GM12878 (cell line): Measurements from ENCODE around the gene KRTAP4-5. TPM values are rescaled to one million over a fixed set of nuclear protein-coding genes. Genes with fewer than 3 reads are reported as not detected.

Experiments
- ATAC-seq: fragments of 200-7000 bp; cut with Tn5 transposase; 3 replicates; pipeline ENCODE4 v1.9.1; 2020; ENCODE audit warnings: mild to moderate bottlenecking, moderate library complexity
- BruUV-seq: library from RNA; stranded (reverse); fragments of 400-500 nt; replicated peaks from 2 replicates; lab custom pipeline; 2021; lab: Mats Ljungman, UMichigan
- CTCF ChIA-PET: fragments of 300-600 bp; sonication (Branson Sonifier 250); formaldehyde crosslinking; extraction: SDS; loops from one replicate; lab custom pipeline; 2021; ENCODE audit warnings: inconsistent platforms; lab: Yijun Ruan, JAX
- POLR2A ChIA-PET: fragments of 350-600 bp; formaldehyde crosslinking; extraction: SDS; loops from one replicate; lab custom pipeline; 2021; ENCODE audit warnings: inconsistent platforms; lab: Charles Lee
- RAD21 ChIA-PET: fragments of 300-600 bp; sonication (Branson Sonifier 250); formaldehyde crosslinking; loops from one replicate; lab custom pipeline; 2023; ENCODE audit warnings: antibody characterized with exemption; ENCODE audit not compliant: unreplicated experiment; lab: Charles Lee
- SMC1A ChIA-PET: fragments of 300-600 bp; sonication (Branson Sonifier 250); formaldehyde crosslinking; loops from one replicate; lab custom pipeline; 2023; ENCODE audit not compliant: unreplicated experiment, uncharacterized antibody; lab: Charles Lee
- DNase-seq: peaks from one replicate; pipeline ENCODE4 v3.0.0-alpha.2; 2011; ENCODE audit warnings: low read depth, low spot score
- FAIRE-seq: peaks from 3 replicates; lab custom pipeline; 2011; peaks lifted over from hg19 to GRCh38; lab: Jason Lieb, UNC
- H2AFZ ChIP-seq: 2 replicates; pipeline ENCODE4 v1.6.0; 2011; ENCODE audit warnings: low read depth, low read length, control low read depth; ENCODE audit not compliant: control insufficient read depth
- H3K27ac ChIP-seq: 2 replicates; pipeline ENCODE4 v1.5.1; 2011; ENCODE audit warnings: control low read depth; ENCODE audit not compliant: control insufficient read depth, insufficient read depth
- H3K27me3 ChIP-seq, 2 experiments: replicated peaks in 1 of 2; 2 replicates each; pipeline versions ENCODE4 v1.6.0 to v1.6.1; 2011; ENCODE audit warnings: low read length in 1 of 2; ENCODE audit not compliant: control insufficient read depth in 2 of 2, insufficient read depth in 2 of 2
- H3K36me3 ChIP-seq, 2 experiments: 2 replicates each; pipeline ENCODE4 v1.5.1; 2011; ENCODE audit warnings: low read length in 1 of 2; ENCODE audit not compliant: control insufficient read depth in 2 of 2, insufficient read depth in 2 of 2
- H3K4me1 ChIP-seq: 2 replicates; pipeline ENCODE4 v1.6.1; 2011; ENCODE audit warnings: mild to moderate bottlenecking, low read length, moderate library complexity, mixed read lengths; ENCODE audit not compliant: control insufficient read depth, insufficient read depth
- H3K4me2 ChIP-seq: 2 replicates; pipeline ENCODE4 v1.6.0; 2011; ENCODE audit warnings: control low read depth; ENCODE audit not compliant: control insufficient read depth, insufficient read depth
- H3K4me3 ChIP-seq: fragments of 200-600 bp; sonication (generic); 2 replicates; pipeline ENCODE4 v1.5.1; 2016
- H3K79me2 ChIP-seq: 2 replicates; pipeline ENCODE4 v1.6.0; 2011; ENCODE audit warnings: low read length; ENCODE audit not compliant: control insufficient read depth, insufficient read depth
- H3K9ac ChIP-seq: 2 replicates; pipeline ENCODE4 v1.8.0; 2011; ENCODE audit warnings: low read length, control low read depth, mixed read lengths; ENCODE audit not compliant: control insufficient read depth, insufficient read depth
- H3K9me3 ChIP-seq: replicated peaks from 3 replicates; pipeline ENCODE4 v1.5.1; 2011; ENCODE audit warnings: mild to moderate bottlenecking, low read length; ENCODE audit not compliant: control insufficient read depth, insufficient read depth
- H4K20me1 ChIP-seq: 2 replicates; pipeline ENCODE4 v1.6.0; 2011; ENCODE audit not compliant: control insufficient read depth, insufficient read depth
- CBFB ChIP-seq: IDR thresholded peaks from 2 replicates; pipeline ENCODE4 v1.6.1; 2016; ENCODE audit warnings: antibody characterized with exemption, low read depth
- CEBPZ ChIP-seq: fragments of 150-350 bp; IDR thresholded peaks from 2 replicates; pipeline ENCODE4 v1.6.1; 2016; ENCODE audit warnings: low read depth, low read length
- CHD2 ChIP-seq: IDR thresholded peaks from 2 replicates; pipeline ENCODE4 v1.6.1; 2011; ENCODE audit warnings: low read depth, low read length, improper control_type of control experiment, borderline replicate concordance
- JUND ChIP-seq: IDR thresholded peaks from 2 replicates; pipeline ENCODE4 v1.6.1; 2012; ENCODE audit warnings: low read depth, mild to moderate bottlenecking, low read length, improper control_type of control experiment, moderate library complexity
- MLLT1 ChIP-seq: fragments of 450-650 bp; IDR thresholded peaks from 2 replicates; pipeline ENCODE4 v1.6.1; 2016; ENCODE audit warnings: mild to moderate bottlenecking
- NFXL1 ChIP-seq: fragments of 450-650 bp; IDR thresholded peaks from 2 replicates; pipeline ENCODE4 v1.6.1; 2017; ENCODE audit warnings: antibody characterized with exemption, mild to moderate bottlenecking, borderline replicate concordance
- NR2C2 ChIP-seq: IDR thresholded peaks from 2 replicates; pipeline ENCODE4 v1.6.1; 2011; ENCODE audit warnings: borderline replicate concordance, low read depth; ENCODE audit not compliant: control insufficient read depth, insufficient read length
- PBX3 ChIP-seq: IDR thresholded peaks from 2 replicates; pipeline ENCODE4 v1.6.1; 2011; ENCODE audit warnings: mild to moderate bottlenecking, low read depth, low read length, moderate library complexity; ENCODE audit not compliant: insufficient replicate concordance
- POLR2AphosphoS2 ChIP-seq: IDR thresholded peaks from 2 replicates; pipeline ENCODE4 v1.6.1; 2011; ENCODE audit warnings: low read depth, mild to moderate bottlenecking, low read length, improper control_type of control experiment, moderate library complexity
- RBBP5 ChIP-seq: fragments of 200-600 bp; sonication (generic); conservative IDR thresholded peaks from 2 replicates; pipeline ENCODE4 v1.6.1; 2016
- SMAD5 ChIP-seq: IDR thresholded peaks from 2 replicates; pipeline ENCODE4 v1.6.1; 2016; ENCODE audit warnings: antibody characterized with exemption, low read depth
- SRF ChIP-seq, 2 experiments: IDR thresholded peaks; 2 replicates each; pipeline ENCODE4 v1.6.1; 2011; ENCODE audit warnings: low read depth in 2 of 2, low read length in 2 of 2, mild to moderate bottlenecking in 1 of 2, moderate library complexity in 1 of 2
- ZBED1 ChIP-seq: IDR thresholded peaks from 2 replicates; pipeline ENCODE4 v1.6.1; 2016; ENCODE audit warnings: borderline replicate concordance
- ZNF687 ChIP-seq: fragments of 450-650 bp; IDR thresholded peaks from 2 replicates; pipeline ENCODE4 v1.6.1; 2017; ENCODE audit warnings: mild to moderate bottlenecking, moderate library complexity
- WGBS: methylation state at CpG from one replicate; pipeline ENCODE4 v1.1.6; 2016; ENCODE audit warnings: low lambda C conversion rate; ENCODE audit not compliant: insufficient replicate concordance, insufficient coverage; ENCODE audit errors: missing lambda C conversion rate; 5-methylcytosine and 5-hydroxymethylcytosine counted together
- in situ Hi-C: fragments of 300-500 bp; cut with MboI; formaldehyde crosslinking; loops from 9 replicates; pipeline ENCODE4 v1.14.3; 2018; ENCODE audit warnings: mixed read lengths
- intact Hi-C: fragments of 100-400 bp; cut with micrococcal nuclease; formaldehyde crosslinking; loops from one replicate; pipeline ENCODE4 v1.14.2; 2022; ENCODE audit not compliant: unreplicated experiment
- polyA plus RNA-seq, 11 experiments: library from polyadenylated mRNA; depleted of rRNA in 4 of 11; unstranded in 6 of 11; stranded (reverse) in 5 of 11; fragments of >200 nt; fragmentation: Nextera tagmentation in 4 of 11; fragmentation: Illumina TruSeq in 1 of 11; extraction: Ambion mirVana in 4 of 11; extraction: Trizol in 1 of 11; gene quantifications; 1 replicate in 1 of 11; 2 replicates in 10 of 11; pipeline versions ENCODE4 v1.2.1 to v1.2.3, GENCODE V29; 2011 to 2016; ENCODE audit warnings: inconsistent platforms in 2 of 11, missing spikeins in 2 of 11, low read depth in 1 of 11
- total RNA-seq, 4 experiments: library from RNA; depleted of rRNA in 3 of 4; stranded (reverse); fragments of >200 nt in 3 of 4; fragmentation: Illumina TruSeq in 1 of 4; extraction: Trizol in 1 of 4; gene quantifications; 2 replicates each; pipeline versions ENCODE4 v1.2.1 to v1.2.3, GENCODE V29; 2013 to 2021

Gene KRTAP4-5
- total and polyA plus RNA-seq, 10 of the 15 experiments (the other 5 are each of a cell fraction or from before 2014, with no cell fraction given) = not detected

- H3K36me3 ChIP-seq = no peaks in the 10 kb centered on the region
These were observed 47.9 kb downstream of the KRTAP4-5 start, which contains the start of gene KRTAP4-16 for GRCh38 chr17:41101586-41102259. KRTAP4-16 (minus strand) TSS chr17:41102209; CDS start chr17:41102209, 0 bp downstream.

More at GRCh38 chr17:41101586-41102259, 47.9 kb downstream of the KRTAP4-5 start, which contains the start of gene KRTAP4-16:
- Histone ChIP-seq H3K4me1 (no peaks in the 10 kb centered on the region), H3K27ac (no peak within 1 kb of the TSS), H3K79me2 (no peaks in the 10 kb centered on the region)
- TF ChIP-seq SRF (IDR thresholded peaks at IDR 0.05; ENCODE audit: low read depth in 2 of 2, low read length in 2 of 2) (no peak), ZBED1 (no peak), NFXL1 (no peak), RBBP5 (no peak), JUND (no peak), PBX3 (no peak), POLR2AphosphoS2 (no peak), NR2C2 (no peak), SMAD5 (no peak), ZNF687 (no peak), CBFB (no peak), CHD2 (no peak), CEBPZ (no peak), MLLT1 (no peak)
- TF ChIP-seq, all 136 proteins: peak for 0
- WGBS = 20% methylated on average over 8 of the region's 10 CpGs
- no peak for ATAC-seq
- H3K9me3 ChIP-seq = no peaks in the 10 kb centered on the region
- no peak within 1 kb of the TSS for H3K4me2 ChIP-seq
- SMC1A ChIA-PET = no interaction called here
- in situ Hi-C loops = no loop called here
- POLR2A ChIA-PET = no interaction called here
- BruUV-seq = no TSS peak
- no peak within 1 kb of the TSS for H2AFZ ChIP-seq
- FAIRE-seq = no peak
- no peaks in the 10 kb centered on the region; a peak in 2 of 4 replicates for H3K27me3 ChIP-seq
- no peak within 1 kb of the TSS for H3K9ac ChIP-seq
- no peak for DNase-seq
- RAD21 ChIA-PET = no interaction called here
- H4K20me1 ChIP-seq = no peaks in the 10 kb centered on the region
- H3K4me3 ChIP-seq = no peak within 1 kb of the TSS
- CTCF ChIA-PET = no interaction called here
- intact Hi-C loops = no loop called here
